Type B pancreatic cell (in vitro differentiated cells): Measurements from ENCODE around the gene RAD52. TPM values are rescaled to one million over a fixed set of nuclear protein-coding genes. Genes with fewer than 3 reads are reported as not detected.
"Not testable (repeated sequence)": the region's sequence is repeated elsewhere in the genome, so short reads cannot be mapped to it uniquely, and the experiment has no call there.

ENCODE experiments used
- DNase-seq: peaks from one replicate; pipeline ENCODE4 v3.0.0; 2021; ENCODE audit warnings: mixed read lengths; ENCODE audit not compliant: unreplicated experiment; ENCODE audit errors: extremely low spot score
- H3K27ac Mint-ChIP-seq: 2 replicates; pipeline ENCODE4 v1.8.0; 2021; ENCODE audit warnings: mild to moderate bottlenecking, mixed read lengths
- H3K27me3 Mint-ChIP-seq: 2 replicates; pipeline ENCODE4 v1.8.0; 2021; ENCODE audit warnings: mixed read lengths
- H3K36me3 Mint-ChIP-seq: 2 replicates; pipeline ENCODE4 v1.8.0; 2021; ENCODE audit warnings: mixed read lengths
- H3K4me1 Mint-ChIP-seq: one replicate; pipeline ENCODE4 v1.8.0; 2021; ENCODE audit warnings: mixed read lengths; ENCODE audit not compliant: unreplicated experiment
- H3K4me3 Mint-ChIP-seq: 2 replicates; pipeline ENCODE4 v1.8.0; 2021; ENCODE audit warnings: mild to moderate bottlenecking, mixed read lengths
- H3K9me3 Mint-ChIP-seq: 2 replicates; pipeline ENCODE4 v1.8.0; 2021; ENCODE audit warnings: mixed read lengths
- CTCF ChIP-seq: fragments of 200-600 bp; sonication (generic); conservative IDR thresholded peaks from 2 replicates; pipeline ENCODE4 v1.5.0; 2021; ENCODE audit warnings: antibody characterized with exemption, mild to moderate bottlenecking
- total RNA-seq: library from RNA; stranded (reverse); gene quantifications from 2 replicates; pipeline ENCODE4 v1.2.1, GENCODE V29; 2021; ENCODE audit warnings: low replicate concordance

Gene RAD52
- total RNA-seq, 1 donor from 2014 or later = 32.8 TPM

- Mint-ChIP-seq H3K4me1 (no peaks in the 10 kb centered on the region), H3K9me3 (no peaks in the 10 kb centered on the region), H3K36me3 (peaks cover 39% of the 10 kb centered on the region), H3K27me3 (no peaks in the 10 kb centered on the region), H3K4me3 (no peak overlapping the region), H3K27ac (no peak overlapping the region)
- no peak for TF ChIP-seq CTCF
- no peak for DNase-seq
Measured at GRCh38 chr12:938810-939209, 10.7 kb downstream of the RAD52 start.

- no peaks in the 10 kb centered on the region for H3K4me1 Mint-ChIP-seq
- H3K27me3 Mint-ChIP-seq = no peaks in the 10 kb centered on the region
- peaks cover 44% of the 10 kb centered on the region for H3K36me3 Mint-ChIP-seq
- no peak overlapping the region for H3K27ac Mint-ChIP-seq
- no peaks in the 10 kb centered on the region for H3K9me3 Mint-ChIP-seq
- no peak for TF ChIP-seq CTCF
- DNase-seq = no peak
- H3K4me3 Mint-ChIP-seq = no peak overlapping the region
Measured at GRCh38 chr12:936377-937345, 12.8 kb downstream of the RAD52 start.

- DNase-seq, H3K9me3 Mint-ChIP-seq, H3K4me1 Mint-ChIP-seq, H3K27me3 Mint-ChIP-seq, H3K27ac Mint-ChIP-seq, H3K4me3 Mint-ChIP-seq: not testable (repeated sequence)
- H3K36me3 Mint-ChIP-seq = peaks cover 48% of the 10 kb centered on the region
Measured at GRCh38 chr12:935891-936290, 13.6 kb downstream of the RAD52 start.

GRCh38 chr12:931591-931990 lies 17.9 kb downstream of the RAD52 start:
- Mint-ChIP-seq H3K36me3 (peaks cover 38% of the 10 kb centered on the region), H3K4me3 (no peak overlapping the region), H3K4me1 (no peaks in the 10 kb centered on the region), H3K27me3 (no peaks in the 10 kb centered on the region), H3K9me3 (no peaks in the 10 kb centered on the region), H3K27ac (no peak overlapping the region)
- TF ChIP-seq CTCF = no peak
- DNase-seq = no peak

DNA sequence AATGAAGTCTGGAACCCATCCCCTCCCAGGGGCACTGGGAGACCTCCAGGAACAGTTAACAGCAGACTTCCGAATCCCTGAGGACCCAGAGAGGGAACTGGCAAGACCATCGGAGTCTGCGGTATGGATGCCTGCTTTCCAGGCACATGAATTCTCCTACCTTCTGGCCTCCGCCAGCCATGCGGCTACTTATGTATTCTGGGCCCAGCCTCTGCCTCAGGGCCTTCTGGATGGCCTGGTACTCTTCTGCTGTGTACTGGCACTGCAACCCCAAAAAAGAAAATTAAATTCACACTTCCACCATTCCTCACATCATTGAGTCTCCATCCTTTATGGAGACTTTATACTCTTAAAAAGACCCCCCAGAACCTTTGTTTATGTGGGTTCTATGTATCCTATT lies 18.4 kb downstream of the RAD52 start:
- no peak for DNase-seq
- Mint-ChIP-seq H3K9me3 (no peaks in the 10 kb centered on the region), H3K4me1 (no peaks in the 10 kb centered on the region), H3K27me3 (no peaks in the 10 kb centered on the region), H3K27ac (no peak overlapping the region), H3K36me3 (peaks cover 42% of the 10 kb centered on the region), H3K4me3 (no peak overlapping the region)
- no peak for TF ChIP-seq CTCF

DNA sequence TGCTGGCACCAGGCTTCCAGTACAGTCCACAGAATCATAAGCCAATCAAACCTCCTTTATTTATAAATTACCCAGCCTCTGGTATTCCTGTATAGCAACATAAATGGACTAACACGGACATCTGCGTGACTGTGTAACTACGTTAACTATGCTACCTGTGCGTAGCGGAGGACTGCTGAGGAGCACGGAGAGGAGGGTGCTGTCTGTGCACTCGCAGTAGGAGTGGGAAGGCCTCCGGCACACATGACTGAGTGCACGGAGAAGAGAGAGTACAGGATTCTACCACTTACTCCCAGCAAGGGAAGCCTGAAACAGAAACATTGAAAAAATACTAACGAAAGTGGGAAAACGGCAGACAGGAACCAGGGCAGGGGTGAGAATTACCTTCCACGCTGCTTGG lies 22.9 kb downstream of the RAD52 start:
- Mint-ChIP-seq H3K9me3 (no peaks in the 10 kb centered on the region), H3K27me3 (no peaks in the 10 kb centered on the region), H3K36me3 (peaks cover 47% of the 10 kb centered on the region), H3K27ac (no peak overlapping the region), H3K4me1 (no peaks in the 10 kb centered on the region), H3K4me3 (no peak overlapping the region)
- no peak for TF ChIP-seq CTCF
- DNase-seq = no peak
